IMR-90 (cell line): ENCODE results near the gene PRLR. TPM values are rescaled to one million over a fixed set of nuclear protein-coding genes. Genes with fewer than 3 reads are reported as not detected.
A peak's percentile ranks its signal among the peaks of the same experiment; 100 is the strongest.

Experiments used
- ATAC-seq: fragments of 200-7000 bp; cut with Tn5 transposase; 2 replicates; pipeline ENCODE4 v1.9.1; 2020; ENCODE audit warnings: low read depth, mild to moderate bottlenecking, moderate library complexity
- BruUV-seq: library from RNA; stranded (reverse); fragments of 400-500 nt; replicated peaks from 2 replicates; lab custom pipeline; 2021; lab: Mats Ljungman, UMichigan
- CTCF ChIA-PET: fragments of 300-600 bp; formaldehyde crosslinking; extraction: SDS; loops from one replicate; lab custom pipeline; 2021; ENCODE audit warnings: antibody characterized with exemption; lab: Yijun Ruan, JAX
- POLR2A ChIA-PET: fragments of 300-600 bp; sonication (Branson Sonifier 250); formaldehyde crosslinking; loops from one replicate; lab custom pipeline; 2022; ENCODE audit warnings: antibody characterized with exemption; ENCODE audit not compliant: unreplicated experiment; lab: Charles Lee
- DNase-seq: peaks from one replicate; pipeline ENCODE4 v3.0.0; 2013
- H2AFZ ChIP-seq: replicated peaks from 2 replicates; pipeline ENCODE3; 2013; ENCODE audit warnings: low read length, mild to moderate bottlenecking; ENCODE audit not compliant: poor library complexity
- H2AK5ac ChIP-seq: 2 replicates; pipeline ENCODE4 v1.6.1; 2013; ENCODE audit warnings: low read depth, low read length, inconsistent platforms
- H2AK9ac ChIP-seq: replicated peaks from 2 replicates; pipeline ENCODE3; 2013; ENCODE audit warnings: mild to moderate bottlenecking, low read depth, low read length, moderate library complexity; ENCODE audit not compliant: poor library complexity
- H2BK120ac ChIP-seq: 2 replicates; pipeline ENCODE4 v1.6.1; 2013; ENCODE audit warnings: low read depth, low read length, inconsistent platforms
- H2BK15ac ChIP-seq: 3 replicates; pipeline ENCODE4 v1.6.1; 2013; ENCODE audit warnings: low read depth, low read length, inconsistent platforms
- H2BK20ac ChIP-seq: 2 replicates; pipeline ENCODE4 v1.6.1; 2013; ENCODE audit warnings: low read depth, mild to moderate bottlenecking, inconsistent platforms, low read length, moderate library complexity
- H2BK5ac ChIP-seq: 2 replicates; pipeline ENCODE4 v1.6.1; 2013; ENCODE audit warnings: mild to moderate bottlenecking, low read depth, low read length, inconsistent platforms; ENCODE audit not compliant: poor library complexity, severe bottlenecking
- H3K14ac ChIP-seq: replicated peaks from 2 replicates; pipeline ENCODE4 v1.6.1; 2013; ENCODE audit warnings: low read depth, low read length, inconsistent platforms
- H3K18ac ChIP-seq: 2 replicates; pipeline ENCODE4 v1.6.1; 2013; ENCODE audit warnings: low read depth, low read length, control low read depth
- H3K23ac ChIP-seq: 2 replicates; pipeline ENCODE4 v1.6.1; 2013; ENCODE audit warnings: low read depth, low read length, inconsistent platforms
- H3K27ac ChIP-seq: 2 replicates; pipeline ENCODE4 v1.5.1; 2013; ENCODE audit warnings: mild to moderate bottlenecking, control low read depth, low read length; ENCODE audit not compliant: insufficient read depth
- H3K27me3 ChIP-seq: 2 replicates; pipeline ENCODE4 v1.6.1; 2013; ENCODE audit warnings: low read length; ENCODE audit not compliant: control insufficient read depth, insufficient read depth
- H3K36me3 ChIP-seq: 2 replicates; pipeline ENCODE4 v1.6.1; 2013; ENCODE audit warnings: low read length, mixed read lengths; ENCODE audit not compliant: control insufficient read depth, insufficient read depth
- H3K4ac ChIP-seq: 2 replicates; pipeline ENCODE4 v1.6.1; 2013; ENCODE audit warnings: low read depth, low read length, inconsistent platforms
- H3K4me1 ChIP-seq: 2 replicates; pipeline ENCODE4 v1.6.1; 2013; ENCODE audit warnings: low read length, mixed read lengths; ENCODE audit not compliant: control insufficient read depth, insufficient read depth
- H3K4me2 ChIP-seq: 2 replicates; pipeline ENCODE4 v1.6.1; 2013; ENCODE audit warnings: low read depth, mild to moderate bottlenecking, control low read depth, low read length, moderate library complexity
- H3K4me3 ChIP-seq: 2 replicates; pipeline ENCODE4 v1.5.1; 2013; ENCODE audit warnings: low read depth, mild to moderate bottlenecking, control low read depth, low read length, moderate library complexity; ENCODE audit not compliant: insufficient read depth
- H3K56ac ChIP-seq: 2 replicates; pipeline ENCODE4 v1.6.1; 2013; ENCODE audit warnings: low read length, inconsistent platforms; ENCODE audit not compliant: insufficient read depth; ENCODE audit errors: extremely low read depth
- H3K79me1 ChIP-seq, 2 experiments: 2 replicates each; pipeline ENCODE4 v1.6.1; 2013; ENCODE audit warnings: low read length in 2 of 2, inconsistent platforms in 1 of 2, low read depth in 1 of 2
- H3K9ac ChIP-seq: 2 replicates; pipeline ENCODE4 v1.6.1; 2013; ENCODE audit warnings: low read depth, low read length, control low read depth
- H3K9me1 ChIP-seq: 2 replicates; pipeline ENCODE4 v1.6.1; 2013; ENCODE audit warnings: low read length, inconsistent platforms; ENCODE audit not compliant: insufficient read depth
- H3K9me3 ChIP-seq: 2 replicates; pipeline ENCODE4 v1.6.1; 2013; ENCODE audit warnings: low read length; ENCODE audit not compliant: control insufficient read depth, insufficient read depth
- H4K20me1 ChIP-seq: 2 replicates; pipeline ENCODE4 v1.6.1; 2013; ENCODE audit warnings: low read length, inconsistent platforms; ENCODE audit not compliant: insufficient read depth
- H4K5ac ChIP-seq: 2 replicates; pipeline ENCODE4 v1.6.1; 2013; ENCODE audit warnings: mild to moderate bottlenecking, low read depth, low read length, control low read depth
- H4K8ac ChIP-seq, 2 experiments: 2 replicates each; pipeline ENCODE4 v1.6.1; 2013; ENCODE audit warnings: low read depth in 2 of 2, low read length in 2 of 2, control low read depth in 1 of 2, inconsistent platforms in 1 of 2
- H4K91ac ChIP-seq: 2 replicates; pipeline ENCODE4 v1.6.1; 2013; ENCODE audit warnings: low read depth, low read length, inconsistent platforms; ENCODE audit not compliant: insufficient read depth
- CHD1 ChIP-seq: IDR thresholded peaks from 2 replicates; pipeline ENCODE4 v1.6.1; 2012; ENCODE audit warnings: low read depth, low read length, improper control_type of control experiment
- MAZ ChIP-seq: IDR thresholded peaks from 2 replicates; pipeline ENCODE4 v1.6.1; 2012; ENCODE audit warnings: low read depth, mild to moderate bottlenecking, low read length, improper control_type of control experiment, moderate library complexity, borderline replicate concordance
- RCOR1 ChIP-seq: IDR thresholded peaks from 2 replicates; pipeline ENCODE4 v1.6.1; 2012; ENCODE audit warnings: mild to moderate bottlenecking, low read length, improper control_type of control experiment; ENCODE audit not compliant: insufficient replicate concordance
- RFX5 ChIP-seq: IDR thresholded peaks from 2 replicates; pipeline ENCODE4 v1.8.0; 2012; ENCODE audit warnings: low read depth, mild to moderate bottlenecking, low read length, moderate library complexity
- dilution Hi-C: fragments of 300-500 bp; cut with HindIII; formaldehyde crosslinking; loops from one replicate; pipeline ENCODE4 v1.14.3; 2018; ENCODE audit warnings: low sequenced_read_pairs; ENCODE audit not compliant: unreplicated experiment
- in situ Hi-C: fragments of 300-500 bp; cut with MboI; formaldehyde crosslinking; loops from 3 replicates; pipeline ENCODE4 v1.14.3; 2019; ENCODE audit warnings: low sequenced_read_pairs, inconsistent platforms, mixed read lengths
- intact Hi-C: fragments of 100-400 bp; cut with micrococcal nuclease; formaldehyde crosslinking; loops from 2 replicates; pipeline ENCODE4 v1.10.0; 2022
- polyA plus RNA-seq, 3 experiments: library from polyadenylated mRNA; depleted of rRNA; stranded (reverse); fragments of >200 nt; gene quantifications; 2 replicates each; pipeline ENCODE4 v1.2.3, GENCODE V29; 2012; ENCODE audit warnings: low replicate concordance in 1 of 3
- total RNA-seq: library from RNA; depleted of rRNA; stranded (reverse); fragments of >200 nt; gene quantifications from 2 replicates; pipeline ENCODE4 v1.2.3, GENCODE V29; 2012
- TF ChIP-seq, protein P1 (sequence below): conservative IDR thresholded peaks from 2 replicates; pipeline ENCODE4 v1.5.1; 2012; ENCODE audit warnings: mild to moderate bottlenecking, low read depth, low read length, improper control_type of control experiment

Gene PRLR
- total and polyA plus RNA-seq, 2 of the 4 experiments (the other 2 are of a cell fraction): 0.24 to 0.54 TPM

DNA sequence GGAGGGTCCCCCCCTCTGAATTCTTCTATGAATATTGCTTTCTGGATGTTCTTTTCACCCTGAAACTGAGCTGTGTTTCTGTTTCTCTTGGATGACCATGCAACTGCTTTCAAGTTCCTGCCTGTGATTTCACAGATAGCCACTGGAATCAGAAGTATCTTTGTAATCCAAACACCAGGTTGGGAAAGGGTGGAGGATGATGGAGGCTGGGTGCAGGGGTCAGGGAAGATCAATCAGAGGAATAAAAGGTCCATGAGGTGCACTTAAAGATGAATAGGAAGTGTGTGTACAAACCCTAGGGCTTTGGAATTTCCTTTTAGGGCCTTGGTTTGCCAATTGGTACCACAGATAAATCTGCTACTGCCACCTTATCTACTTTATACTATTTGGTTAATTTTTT is 114.4 kb downstream of the PRLR start:
- peak; percentile 59 for ATAC-seq
- no peaks in the 10 kb centered on the region for H3K79me1 ChIP-seq
- TF ChIP-seq MAZ: no peak
- no peak for TF ChIP-seq RCOR1
- no peak for TF ChIP-seq CHD1
- TF ChIP-seq RFX5: no peak
- TF ChIP-seq, protein P1, sequence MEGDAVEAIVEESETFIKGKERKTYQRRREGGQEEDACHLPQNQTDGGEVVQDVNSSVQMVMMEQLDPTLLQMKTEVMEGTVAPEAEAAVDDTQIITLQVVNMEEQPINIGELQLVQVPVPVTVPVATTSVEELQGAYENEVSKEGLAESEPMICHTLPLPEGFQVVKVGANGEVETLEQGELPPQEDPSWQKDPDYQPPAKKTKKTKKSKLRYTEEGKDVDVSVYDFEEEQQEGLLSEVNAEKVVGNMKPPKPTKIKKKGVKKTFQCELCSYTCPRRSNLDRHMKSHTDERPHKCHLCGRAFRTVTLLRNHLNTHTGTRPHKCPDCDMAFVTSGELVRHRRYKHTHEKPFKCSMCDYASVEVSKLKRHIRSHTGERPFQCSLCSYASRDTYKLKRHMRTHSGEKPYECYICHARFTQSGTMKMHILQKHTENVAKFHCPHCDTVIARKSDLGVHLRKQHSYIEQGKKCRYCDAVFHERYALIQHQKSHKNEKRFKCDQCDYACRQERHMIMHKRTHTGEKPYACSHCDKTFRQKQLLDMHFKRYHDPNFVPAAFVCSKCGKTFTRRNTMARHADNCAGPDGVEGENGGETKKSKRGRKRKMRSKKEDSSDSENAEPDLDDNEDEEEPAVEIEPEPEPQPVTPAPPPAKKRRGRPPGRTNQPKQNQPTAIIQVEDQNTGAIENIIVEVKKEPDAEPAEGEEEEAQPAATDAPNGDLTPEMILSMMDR: no peak
- H2BK5ac ChIP-seq: peak overlapping the region; percentile 1
- no peak overlapping the region for H2BK20ac ChIP-seq
- no peak overlapping the region for H3K23ac ChIP-seq
- H2AK5ac ChIP-seq: no peak overlapping the region
- H3K36me3 ChIP-seq: no peaks in the 10 kb centered on the region
- H4K8ac ChIP-seq: no peak overlapping the region
- no peaks in the 10 kb centered on the region for H4K20me1 ChIP-seq
- ChIA-PET CTCF (no interaction called here), POLR2A (no interaction called here)
- DNase-seq: peak; percentile 38
- no peak overlapping the region for H2BK15ac ChIP-seq
- H3K4me3 ChIP-seq: no peak overlapping the region
- no peaks in the 10 kb centered on the region for H3K9me3 ChIP-seq
- H3K9me1 ChIP-seq: peaks cover 3% of the 10 kb centered on the region; the same call in 1 of the 2 replicates
- H4K91ac ChIP-seq: no peak overlapping the region
- no peak overlapping the region for H3K4ac ChIP-seq
- H3K4me2 ChIP-seq: no peak overlapping the region
- no TSS peak for BruUV-seq
- H3K27ac ChIP-seq: no peak overlapping the region
- no peak overlapping the region for H2AK9ac ChIP-seq
- H3K27me3 ChIP-seq: no peaks in the 10 kb centered on the region
- in situ Hi-C loops: no loop called here
- H3K14ac ChIP-seq: no peak overlapping the region
- no peak overlapping the region for H2BK120ac ChIP-seq
- intact Hi-C loops: loop anchor here (2.0 kb wide), 1 partner anchor 67 kb away; no protein-coding TSS in a partner anchor
- no peak overlapping the region; the same call in 1 of the 2 replicates for H3K18ac ChIP-seq
- no peak overlapping the region for H4K5ac ChIP-seq
- no peak overlapping the region for H3K56ac ChIP-seq
- H2AFZ ChIP-seq: no peak overlapping the region
- dilution Hi-C loops: no loop called here
- no peak overlapping the region for H3K9ac ChIP-seq
- peaks cover 12% of the 10 kb centered on the region for H3K4me1 ChIP-seq
